Measurements from ENCODE around the gene SMIM43.
"Not testable (repeated sequence)": the region's sequence is repeated elsewhere in the genome, so short reads cannot be mapped to it uniquely, and the experiment has no call there.

SMIM43 gene

DNA sequence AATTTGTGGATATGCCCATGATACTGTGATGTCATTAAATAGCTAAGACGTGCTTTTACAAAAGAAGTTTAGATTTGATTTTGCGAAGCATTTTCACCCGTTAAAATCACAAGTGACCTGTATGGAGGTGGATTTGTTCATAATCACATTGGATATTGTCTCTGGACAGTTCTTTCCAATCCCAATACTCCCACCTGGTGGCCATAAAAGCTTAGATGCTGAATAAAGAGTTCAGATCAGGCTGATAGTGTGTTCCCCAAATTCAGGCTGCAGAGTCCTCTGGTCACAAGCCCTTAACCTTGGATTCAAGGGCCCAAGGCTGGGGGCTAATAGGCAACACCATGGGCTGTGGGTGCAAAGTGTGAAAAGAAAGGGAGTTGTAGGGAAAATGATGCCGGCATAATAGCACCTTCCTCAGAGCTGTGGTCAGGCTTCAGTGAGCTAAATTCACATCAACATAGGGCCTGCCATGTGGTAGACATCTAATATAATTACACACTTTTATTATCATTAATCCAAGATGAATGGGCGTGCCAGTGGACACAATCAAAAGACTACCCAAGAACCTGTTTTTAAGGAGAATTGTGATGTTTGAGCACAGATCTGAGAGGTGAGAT is 28.1 kb downstream of the SMIM43 start:
- ATAC-seq (ENCODE audit: low read depth) (peak; percentile 24), DNase-seq (ENCODE audit: low spot score in 2 of 2) (no peak)
- Mint-ChIP-seq H3K4me1 (no peaks in the 10 kb centered on the region), H3K27me3 (peaks cover 14% of the 10 kb centered on the region), H3K4me3 (no peak overlapping the region), H3K27ac (no peak overlapping the region), H3K9me3 (no peaks in the 10 kb centered on the region), H3K36me3 (no peaks in the 10 kb centered on the region)

DNA sequence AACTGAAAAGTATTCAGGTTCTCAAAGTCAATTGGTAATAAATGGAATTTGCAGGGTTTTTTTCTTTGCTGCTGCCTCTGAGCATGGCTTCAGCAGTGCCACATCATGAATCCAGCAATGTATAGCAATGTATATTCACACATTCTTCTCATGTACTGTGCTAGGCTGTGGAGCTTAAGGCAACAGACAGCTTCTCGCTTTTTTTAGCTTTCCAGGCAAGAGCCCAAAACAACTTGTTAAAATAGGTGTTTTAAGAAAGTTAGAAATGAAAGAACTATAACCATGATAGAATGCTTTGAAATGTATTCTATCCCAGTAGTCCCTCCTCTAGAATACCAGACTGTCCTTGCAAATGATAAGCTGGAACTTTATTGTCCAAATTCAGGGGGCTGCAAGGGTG is 30.4 kb downstream of the SMIM43 start:
- no peak for ATAC-seq (ENCODE audit: low read depth)
- H3K27ac Mint-ChIP-seq = no peak overlapping the region
- H3K4me3 Mint-ChIP-seq = no peak overlapping the region
- H3K27me3 Mint-ChIP-seq = peaks cover 11% of the 10 kb centered on the region
- peaks cover 1% of the 10 kb centered on the region for H3K9me3 Mint-ChIP-seq
- H3K4me1 Mint-ChIP-seq = no peaks in the 10 kb centered on the region
- DNase-seq (ENCODE audit: low spot score in 2 of 2) = no peak
- H3K36me3 Mint-ChIP-seq = no peaks in the 10 kb centered on the region

DNA sequence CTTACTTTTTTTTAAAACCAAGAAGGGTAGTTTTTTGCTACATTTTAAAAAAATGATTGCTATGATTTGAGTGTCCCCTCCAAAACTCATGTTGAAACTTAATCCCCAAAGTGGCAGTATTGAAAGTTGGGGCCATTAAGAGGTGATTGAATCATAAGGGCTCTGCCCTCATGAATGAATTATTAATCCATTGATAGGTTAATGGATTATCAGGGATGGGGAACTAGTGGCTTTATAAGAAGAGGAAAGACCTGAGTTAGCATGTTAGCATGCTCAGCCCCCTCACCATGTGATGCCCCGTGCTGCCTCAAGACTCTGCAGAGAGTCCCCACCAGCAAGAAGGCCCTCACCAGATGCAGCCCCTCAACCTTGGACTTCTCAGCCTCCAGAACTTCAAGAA is 31.0 kb downstream of the SMIM43 start:
- peaks cover 11% of the 10 kb centered on the region for H3K27me3 Mint-ChIP-seq
- H3K9me3 Mint-ChIP-seq = peaks cover 1% of the 10 kb centered on the region
- H3K4me3 Mint-ChIP-seq = no peak overlapping the region
- H3K27ac Mint-ChIP-seq = no peak overlapping the region
- no peaks in the 10 kb centered on the region for H3K36me3 Mint-ChIP-seq
- DNase-seq (ENCODE audit: low spot score in 2 of 2) (no peak), ATAC-seq (ENCODE audit: low read depth) (no peak)
- no peaks in the 10 kb centered on the region for H3K4me1 Mint-ChIP-seq

DNA sequence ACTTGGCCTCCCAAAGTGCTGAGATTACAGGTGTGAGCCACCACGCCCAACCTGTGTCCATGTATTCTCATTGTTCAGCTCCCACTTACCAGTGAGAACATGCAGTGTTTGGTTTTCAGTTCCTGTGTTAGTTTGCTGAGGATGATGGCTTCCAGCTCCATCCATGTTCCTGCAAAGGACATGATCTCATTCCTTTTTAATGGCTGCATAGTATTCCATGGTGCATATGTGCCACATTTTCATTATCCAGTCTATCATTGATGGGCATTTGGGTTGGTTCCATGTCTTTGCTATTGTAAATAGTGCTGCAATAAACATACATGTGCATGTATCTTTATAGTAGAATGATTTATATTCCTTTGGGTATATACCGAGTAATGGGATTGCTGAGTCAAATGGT is 35.2 kb downstream of the SMIM43 start:
- H3K4me1 Mint-ChIP-seq; H3K9me3 Mint-ChIP-seq; H3K36me3 Mint-ChIP-seq; H3K27me3 Mint-ChIP-seq; DNase-seq (ENCODE audit: low spot score in 2 of 2); H3K27ac Mint-ChIP-seq; ATAC-seq (ENCODE audit: low read depth); H3K4me3 Mint-ChIP-seq: not testable (repeated sequence)

DNA sequence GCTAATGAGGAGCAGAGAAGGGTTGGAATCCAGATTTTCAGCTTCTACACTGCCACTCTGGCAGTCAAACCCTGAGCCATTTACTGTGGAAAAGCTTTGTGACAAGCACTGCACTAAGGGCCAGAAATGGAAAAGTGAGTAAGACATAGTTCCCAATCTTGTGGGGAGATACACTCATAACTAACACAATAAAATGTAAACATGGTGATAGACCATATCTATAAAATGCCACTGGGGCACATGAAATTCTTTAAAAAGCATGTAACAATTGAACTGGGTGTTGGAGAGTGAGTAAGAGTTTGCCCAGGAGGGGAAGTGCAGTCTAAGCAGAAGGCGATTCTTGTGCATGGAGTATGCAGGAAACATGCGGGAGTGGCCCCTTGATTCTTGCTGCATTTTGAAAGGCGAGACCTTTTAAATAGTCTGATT is 36.2 kb downstream of the SMIM43 start:
- no peaks in the 10 kb centered on the region for H3K27me3 Mint-ChIP-seq
- no peaks in the 10 kb centered on the region for H3K4me1 Mint-ChIP-seq
- no peaks in the 10 kb centered on the region for H3K36me3 Mint-ChIP-seq
- peaks cover 1% of the 10 kb centered on the region for H3K9me3 Mint-ChIP-seq
- DNase-seq (ENCODE audit: low spot score in 2 of 2) = no peak
- no peak overlapping the region for H3K4me3 Mint-ChIP-seq
- ATAC-seq (ENCODE audit: low read depth) = no peak
- no peak overlapping the region for H3K27ac Mint-ChIP-seq

DNA sequence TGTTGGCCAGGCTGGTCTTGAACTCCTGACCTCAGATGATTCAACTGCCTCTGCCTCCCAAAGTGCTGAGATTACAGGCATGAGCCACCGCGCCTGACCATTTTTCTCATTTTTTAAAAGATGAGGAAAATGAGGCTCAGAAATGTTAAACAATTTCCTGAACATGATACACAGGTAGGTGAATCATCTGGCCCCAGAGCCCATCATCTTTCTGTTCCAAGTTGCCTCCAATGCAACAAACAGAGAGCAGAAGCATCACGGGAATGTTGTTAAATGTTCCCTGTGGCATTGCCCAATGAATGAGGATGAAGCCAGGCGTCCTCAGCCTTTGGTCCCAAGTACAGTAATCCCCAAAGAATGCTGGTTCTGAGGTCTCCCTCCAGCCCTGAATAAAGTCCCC is 36.9 kb downstream of the SMIM43 start:
- Mint-ChIP-seq H3K4me3 (no peak overlapping the region), H3K4me1 (no peaks in the 10 kb centered on the region), H3K27me3 (no peaks in the 10 kb centered on the region), H3K27ac (no peak overlapping the region), H3K9me3 (peaks cover 1% of the 10 kb centered on the region), H3K36me3 (no peaks in the 10 kb centered on the region)
- ATAC-seq (ENCODE audit: low read depth) = no peak
- DNase-seq (ENCODE audit: low spot score in 2 of 2) = no peak

DNA sequence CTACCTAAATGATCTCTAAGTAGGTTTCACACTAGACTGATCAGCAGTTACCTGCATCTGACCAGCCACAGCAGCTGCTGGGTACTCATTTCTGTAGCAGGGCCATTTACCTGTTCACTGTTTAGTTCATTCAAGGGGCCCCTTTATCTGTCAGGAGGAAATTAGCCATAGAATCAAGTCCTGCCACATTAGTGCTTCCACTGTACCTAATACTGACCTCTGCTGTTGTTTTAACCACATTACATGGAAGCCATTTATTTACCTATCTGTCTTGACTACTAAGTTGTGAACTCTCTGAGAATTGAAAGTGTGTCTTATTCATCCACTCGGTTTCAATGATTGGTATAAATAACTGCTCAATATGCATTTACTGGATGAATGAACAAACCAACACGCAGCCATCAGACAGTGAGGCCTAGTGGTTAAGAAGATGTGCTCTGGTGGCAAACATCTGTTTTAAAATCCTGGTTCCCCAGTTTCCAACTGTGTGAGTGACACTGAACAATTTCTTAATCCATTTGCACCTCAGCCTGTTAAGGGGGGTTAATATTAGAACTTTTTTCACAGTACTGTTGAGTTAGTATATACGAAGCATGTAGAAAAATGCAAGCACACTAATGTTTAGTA is 38.2 kb downstream of the SMIM43 start:
- ATAC-seq (ENCODE audit: low read depth) (peak; percentile 84), DNase-seq (ENCODE audit: low spot score in 2 of 2) (peak in 1 of 2 donors; percentile 28)
- Mint-ChIP-seq H3K36me3 (no peaks in the 10 kb centered on the region), H3K9me3 (peaks cover 1% of the 10 kb centered on the region), H3K4me1 (no peaks in the 10 kb centered on the region), H3K27ac (no peak overlapping the region), H3K27me3 (no peaks in the 10 kb centered on the region), H3K4me3 (no peak overlapping the region)

DNA sequence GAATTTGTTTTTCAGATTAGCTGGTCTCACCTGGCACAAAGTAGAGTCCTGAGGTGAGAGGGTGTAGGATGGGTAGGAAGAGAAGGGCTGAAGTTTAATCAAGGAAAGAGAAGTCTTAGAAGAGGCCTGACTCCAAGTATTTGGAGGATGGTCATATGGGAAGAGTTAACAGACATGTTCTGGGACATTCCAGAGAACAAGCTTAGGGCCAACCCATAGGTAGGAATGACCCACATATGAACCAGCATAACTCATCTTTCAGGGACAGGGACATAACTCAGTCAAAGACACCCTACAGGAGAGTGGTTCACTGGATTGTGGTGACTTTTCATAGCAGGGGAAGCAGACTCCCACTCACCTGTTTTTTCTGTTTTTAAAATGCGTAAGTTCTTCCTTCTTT is 40.3 kb downstream of the SMIM43 start:
- DNase-seq (ENCODE audit: low spot score in 2 of 2) (no peak), ATAC-seq (ENCODE audit: low read depth) (no peak)
- Mint-ChIP-seq H3K27me3 (no peaks in the 10 kb centered on the region), H3K4me1 (no peaks in the 10 kb centered on the region), H3K36me3 (no peaks in the 10 kb centered on the region), H3K9me3 (no peaks in the 10 kb centered on the region), H3K27ac (no peak overlapping the region), H3K4me3 (no peak overlapping the region)

DNA sequence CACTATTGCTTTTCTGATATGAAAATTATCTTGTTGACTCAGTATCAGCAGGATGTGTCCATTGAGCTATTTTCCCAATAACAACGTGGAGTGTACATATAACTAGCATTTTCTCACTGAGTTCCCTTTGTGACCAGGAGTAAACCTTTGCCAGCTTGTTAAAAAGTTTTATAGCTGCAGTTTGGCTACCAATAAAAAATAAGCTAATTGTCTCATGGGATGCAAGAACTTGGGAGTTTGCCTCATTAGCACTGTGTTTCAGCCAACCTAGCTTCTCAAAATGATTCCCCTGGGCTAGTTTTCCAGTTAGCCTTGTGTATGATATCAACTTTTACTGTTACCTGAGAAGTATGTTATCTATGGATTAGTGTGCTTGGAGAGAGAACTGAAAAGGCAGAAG is 43.3 kb downstream of the SMIM43 start:
- Mint-ChIP-seq H3K4me3 (no peak overlapping the region), H3K27me3 (peaks cover 5% of the 10 kb centered on the region), H3K4me1 (no peaks in the 10 kb centered on the region), H3K36me3 (no peaks in the 10 kb centered on the region), H3K9me3 (no peaks in the 10 kb centered on the region), H3K27ac (no peak overlapping the region)
- no peak for ATAC-seq (ENCODE audit: low read depth)
- DNase-seq (ENCODE audit: low spot score in 2 of 2) = no peak

DNA sequence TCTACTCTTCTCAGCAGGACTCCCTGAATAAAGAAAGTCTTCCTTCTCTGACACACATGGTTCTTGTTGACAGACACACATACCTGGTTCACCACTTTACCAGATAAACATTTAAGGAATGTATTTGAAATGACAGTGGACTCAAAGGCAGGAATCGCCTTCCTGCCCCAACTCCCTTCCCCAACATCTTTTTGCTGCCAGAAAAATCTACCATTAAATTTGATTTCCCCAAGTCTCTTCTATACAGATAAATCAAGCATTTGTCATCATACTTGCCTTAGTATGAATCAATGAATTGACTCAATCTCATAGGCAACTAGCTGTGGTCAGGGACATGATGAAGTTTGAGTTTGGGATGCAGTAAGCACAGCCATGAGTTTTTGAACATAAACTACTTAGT is 44.9 kb downstream of the SMIM43 start:
- Mint-ChIP-seq H3K4me3 (no peak overlapping the region), H3K36me3 (no peaks in the 10 kb centered on the region), H3K27me3 (peaks cover 8% of the 10 kb centered on the region), H3K9me3 (no peaks in the 10 kb centered on the region), H3K27ac (no peak overlapping the region), H3K4me1 (no peaks in the 10 kb centered on the region)
- ATAC-seq (ENCODE audit: low read depth) (no peak), DNase-seq (ENCODE audit: low spot score in 2 of 2) (no peak)

DNA sequence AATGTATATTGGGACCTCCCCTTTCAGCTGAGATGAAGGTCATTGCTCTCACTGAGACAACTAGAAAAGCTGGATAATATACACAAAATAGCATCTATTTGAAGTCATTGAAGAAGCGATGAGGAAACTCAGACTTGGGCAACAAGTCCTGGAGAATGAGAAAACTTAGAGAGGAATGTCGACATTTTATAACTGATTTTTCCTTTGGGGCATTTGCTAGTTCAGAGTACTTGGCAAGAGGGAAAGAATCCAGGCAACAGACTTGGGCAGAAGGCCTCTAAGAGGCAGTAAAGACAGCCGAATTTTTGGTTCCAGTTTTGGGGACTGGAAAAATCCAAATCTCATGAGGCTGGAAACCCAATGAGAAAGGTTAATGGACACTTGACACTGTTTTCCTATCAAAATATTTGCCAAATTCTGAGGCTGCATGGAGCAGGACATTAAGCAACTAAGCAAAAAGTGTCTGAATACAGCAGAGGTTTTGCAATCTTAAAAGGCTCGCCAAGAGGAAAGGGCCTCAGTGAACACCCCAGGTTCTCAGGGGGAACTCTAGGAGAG is 47.2 kb downstream of the SMIM43 start:
- ATAC-seq (ENCODE audit: low read depth) (no peak), DNase-seq (ENCODE audit: low spot score in 2 of 2) (no peak)
- Mint-ChIP-seq H3K36me3 (no peaks in the 10 kb centered on the region), H3K27me3 (peaks cover 13% of the 10 kb centered on the region), H3K9me3 (no peaks in the 10 kb centered on the region), H3K27ac (no peak overlapping the region), H3K4me1 (no peaks in the 10 kb centered on the region), H3K4me3 (no peak overlapping the region)

DNA sequence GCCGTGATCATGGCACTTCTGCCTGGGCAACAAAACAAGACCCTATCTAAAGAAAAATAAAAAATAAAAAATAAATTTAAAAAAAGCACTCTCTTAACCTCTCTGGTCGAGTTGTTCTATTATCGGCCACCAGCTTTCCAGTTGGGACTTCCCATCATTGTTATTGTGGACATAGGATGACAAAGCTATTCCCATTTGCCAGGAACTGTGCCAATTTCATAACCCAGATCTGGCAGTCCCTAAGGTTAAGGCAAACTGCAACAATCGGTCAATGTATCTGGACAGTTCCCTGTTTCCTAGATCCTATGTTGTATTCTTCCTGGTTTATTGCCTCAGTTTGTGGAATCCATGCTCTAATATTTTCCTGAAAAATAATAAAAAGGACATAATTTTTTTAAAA is 50.4 kb downstream of the SMIM43 start:
- no peaks in the 10 kb centered on the region for H3K36me3 Mint-ChIP-seq
- no peak for DNase-seq (ENCODE audit: low spot score in 2 of 2)
- H3K4me1 Mint-ChIP-seq = peaks cover 4% of the 10 kb centered on the region
- ATAC-seq (ENCODE audit: low read depth) = no peak
- peaks cover 22% of the 10 kb centered on the region for H3K27me3 Mint-ChIP-seq
- no peaks in the 10 kb centered on the region for H3K9me3 Mint-ChIP-seq
- H3K4me3 Mint-ChIP-seq = no peak overlapping the region
- no peak overlapping the region for H3K27ac Mint-ChIP-seq

DNA sequence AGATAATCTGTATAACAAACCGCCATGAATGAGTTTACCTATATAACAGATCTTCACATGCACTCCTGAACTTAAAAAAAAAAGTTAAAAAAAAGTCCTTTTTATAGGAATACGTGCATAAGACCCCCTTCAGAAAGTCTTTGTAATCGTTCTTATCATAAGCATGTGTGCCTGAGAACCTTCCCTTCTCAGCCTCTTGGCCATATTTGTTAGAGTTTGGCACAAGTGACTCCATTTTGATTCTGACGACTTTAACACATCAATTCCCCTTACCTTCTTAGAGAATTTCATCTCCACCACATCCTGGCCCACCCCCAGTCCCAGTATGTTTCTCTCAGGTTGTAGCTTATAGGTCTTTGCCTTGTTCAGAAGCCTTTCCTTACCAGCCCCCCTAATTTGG is 52.2 kb downstream of the SMIM43 start:
- no peak overlapping the region for H3K4me3 Mint-ChIP-seq
- no peak for ATAC-seq (ENCODE audit: low read depth)
- peaks cover 22% of the 10 kb centered on the region for H3K27me3 Mint-ChIP-seq
- H3K9me3 Mint-ChIP-seq = no peaks in the 10 kb centered on the region
- H3K27ac Mint-ChIP-seq = no peak overlapping the region
- H3K4me1 Mint-ChIP-seq = peaks cover 4% of the 10 kb centered on the region
- no peak for DNase-seq (ENCODE audit: low spot score in 2 of 2)
- no peaks in the 10 kb centered on the region for H3K36me3 Mint-ChIP-seq

DNA sequence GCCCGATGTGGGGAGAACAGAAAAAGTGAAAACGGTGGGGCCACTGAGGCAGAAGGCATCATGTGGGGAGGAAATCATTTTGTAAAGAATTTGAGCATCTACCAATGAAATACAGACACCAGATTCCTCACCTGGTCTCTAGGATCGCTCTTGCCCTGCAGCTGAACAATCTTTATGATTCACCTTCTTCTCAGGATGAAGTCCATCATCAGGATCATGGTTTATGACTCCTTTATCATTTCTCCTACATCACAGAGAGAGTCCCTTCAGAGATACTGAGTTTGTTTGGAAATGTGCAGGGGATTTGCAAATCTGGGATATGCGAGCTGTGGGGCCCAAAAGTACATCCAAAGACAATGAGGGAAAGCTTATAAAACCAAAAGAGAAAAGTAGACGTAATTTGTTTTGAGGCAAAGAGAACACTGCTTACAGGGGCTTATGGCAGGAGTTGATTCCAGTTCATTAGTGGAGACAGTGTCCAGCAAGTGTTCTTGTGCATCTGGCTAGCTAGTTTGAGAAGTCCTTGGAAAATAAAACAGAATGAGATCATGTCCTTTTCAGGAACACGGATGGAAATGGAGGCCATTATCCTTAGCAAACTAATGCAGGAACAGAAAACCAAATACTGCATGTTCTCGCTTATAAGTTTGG is 52.8 kb downstream of the SMIM43 start:
- Mint-ChIP-seq H3K4me1 (peaks cover 4% of the 10 kb centered on the region), H3K4me3 (no peak overlapping the region), H3K27me3 (peaks cover 22% of the 10 kb centered on the region), H3K9me3 (no peaks in the 10 kb centered on the region), H3K27ac (no peak overlapping the region), H3K36me3 (no peaks in the 10 kb centered on the region)
- ATAC-seq (ENCODE audit: low read depth) (no peak), DNase-seq (ENCODE audit: low spot score in 2 of 2) (no peak)

All from memory B cell (primary cell).